HG02610 (cell line): ENCODE results near the gene UGT1A3.
"Not testable (repeated sequence)": the region's sequence is repeated elsewhere in the genome, so short reads cannot be mapped to it uniquely, and the experiment has no call there.

ENCODE experiments used
- ATAC-seq: cut with Tn5 transposase; IDR thresholded peaks from one replicate; pipeline ENCODE4 v1.9.1; 2021; ENCODE audit warnings: mild to moderate bottlenecking, moderate library complexity; ENCODE audit not compliant: unreplicated experiment

The UGT1A3 gene

GRCh38 chr2:233728723-233729301, at the start of gene UGT1A3:
Gene UGT1A3 (plus strand): TSS chr2:233729042. CDS start chr2:233729127, 85 bp downstream.
- no peak for ATAC-seq

GRCh38 chr2:233679196-233679595, 49.6 kb upstream of the UGT1A3 start:
- no peak for ATAC-seq

- no peak for ATAC-seq
These were observed 48.3 kb upstream of the UGT1A3 start for GRCh38 chr2:233680361-233681045.

- no peak for ATAC-seq
These were observed 47.2 kb upstream of the UGT1A3 start, which contains the start of gene UGT1A7 for GRCh38 chr2:233681521-233682099. Gene UGT1A7 (plus strand): TSS chr2:233681901. CDS start chr2:233681938, 37 bp downstream.

- no peak for ATAC-seq
These were observed 44.2 kb upstream of the UGT1A3 start for GRCh38 chr2:233684640-233685039.

GRCh38 chr2:233686928-233687327, 41.9 kb upstream of the UGT1A3 start:
- no peak for ATAC-seq

- no peak for ATAC-seq
These were observed 40.5 kb upstream of the UGT1A3 start for GRCh38 chr2:233688341-233688740.

- no peak for ATAC-seq
These were observed 39.8 kb upstream of the UGT1A3 start for GRCh38 chr2:233689031-233689430.

GRCh38 chr2:233689501-233689900, 39.3 kb upstream of the UGT1A3 start:
- no peak for ATAC-seq

GRCh38 chr2:233690444-233690843, 38.4 kb upstream of the UGT1A3 start:
- no peak for ATAC-seq

GRCh38 chr2:233691443-233692433, 37.1 kb upstream of the UGT1A3 start:
- ATAC-seq: no peak

- no peak for ATAC-seq
These were observed 36.2 kb upstream of the UGT1A3 start, which contains the start of gene UGT1A6 for GRCh38 chr2:233692648-233693047. Gene UGT1A6 (plus strand): TSS chr2:233692890. CDS start chr2:233693005, 115 bp downstream.

- ATAC-seq: no peak
These were observed 34.9 kb upstream of the UGT1A3 start for GRCh38 chr2:233693963-233694362.

GRCh38 chr2:233698740-233699139, 30.1 kb upstream of the UGT1A3 start:
- no peak for ATAC-seq

- ATAC-seq: no peak
These were observed 29.3 kb upstream of the UGT1A3 start for GRCh38 chr2:233699424-233700027.

- no peak for ATAC-seq
These were observed 28.7 kb upstream of the UGT1A3 start for GRCh38 chr2:233700028-233700635.

- ATAC-seq: not testable (repeated sequence)
These were observed 28.0 kb upstream of the UGT1A3 start for GRCh38 chr2:233700842-233701241.

GRCh38 chr2:233702238-233702637, 26.6 kb upstream of the UGT1A3 start:
- ATAC-seq: no peak

GRCh38 chr2:233705911-233706506, 22.8 kb upstream of the UGT1A3 start:
- ATAC-seq: no peak

GRCh38 chr2:233706720-233707119, 22.1 kb upstream of the UGT1A3 start:
- ATAC-seq: no peak
